ENCODE results near the gene AKT1. TPM values are rescaled to one million over a fixed set of nuclear protein-coding genes. Genes with fewer than 3 reads are reported as not detected.

Gene AKT1
- 10 to 100 TPM; 44.4 to 70.4 (median 57.0) TPM for total RNA-seq

DNA sequence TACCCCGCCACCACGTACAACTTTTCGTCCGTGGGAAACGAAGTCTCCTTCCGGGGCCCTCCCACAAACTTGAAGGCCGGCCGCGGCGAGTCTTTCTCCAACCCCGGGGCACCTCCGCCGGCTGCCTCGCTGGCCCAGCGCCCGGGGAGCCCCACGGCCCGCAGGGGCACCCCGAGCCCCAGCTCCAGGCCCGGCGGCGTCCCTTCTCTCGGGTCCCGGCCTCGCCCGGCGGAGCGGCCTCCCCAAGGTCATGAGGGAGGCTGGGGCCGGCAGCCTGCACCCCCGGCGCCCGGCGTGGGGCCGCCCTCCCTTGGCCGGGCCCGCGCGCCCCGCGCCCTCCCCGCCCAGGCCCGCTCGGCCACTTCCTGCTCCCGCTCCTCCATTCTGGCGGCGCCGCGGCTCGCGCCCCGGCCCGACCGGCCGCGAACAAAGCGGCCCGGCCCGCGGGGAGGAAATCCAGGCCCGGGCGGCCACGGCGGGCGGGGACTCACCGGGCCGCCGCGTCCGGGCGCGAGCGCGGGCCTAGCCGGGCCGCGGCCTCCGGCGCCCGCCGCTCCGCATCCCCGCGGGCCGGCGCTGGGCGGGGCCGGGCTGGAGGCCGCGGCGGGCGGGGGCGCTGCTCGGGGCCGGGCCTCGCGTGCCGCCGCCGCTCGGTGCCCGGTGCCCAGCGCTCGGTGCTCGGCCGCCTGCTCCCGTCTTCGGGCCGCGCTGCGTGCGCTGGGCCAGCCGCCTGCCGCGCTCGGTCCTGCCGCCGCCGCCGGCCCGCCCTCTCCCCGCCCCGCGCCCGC lies at the start of gene AKT1:
AKT1 (minus strand) TSS at position 756 of the 788 bp plus-strand sequence. CDS start 3,105 bp downstream, outside the sequence.
- in situ Hi-C loops (cut with MboI; ENCODE audit: low sequenced_read_pairs in 4 of 4), result no loop called here
- DNase-seq, result no peak
- peak; percentile 29 to 68 for ATAC-seq

DNA sequence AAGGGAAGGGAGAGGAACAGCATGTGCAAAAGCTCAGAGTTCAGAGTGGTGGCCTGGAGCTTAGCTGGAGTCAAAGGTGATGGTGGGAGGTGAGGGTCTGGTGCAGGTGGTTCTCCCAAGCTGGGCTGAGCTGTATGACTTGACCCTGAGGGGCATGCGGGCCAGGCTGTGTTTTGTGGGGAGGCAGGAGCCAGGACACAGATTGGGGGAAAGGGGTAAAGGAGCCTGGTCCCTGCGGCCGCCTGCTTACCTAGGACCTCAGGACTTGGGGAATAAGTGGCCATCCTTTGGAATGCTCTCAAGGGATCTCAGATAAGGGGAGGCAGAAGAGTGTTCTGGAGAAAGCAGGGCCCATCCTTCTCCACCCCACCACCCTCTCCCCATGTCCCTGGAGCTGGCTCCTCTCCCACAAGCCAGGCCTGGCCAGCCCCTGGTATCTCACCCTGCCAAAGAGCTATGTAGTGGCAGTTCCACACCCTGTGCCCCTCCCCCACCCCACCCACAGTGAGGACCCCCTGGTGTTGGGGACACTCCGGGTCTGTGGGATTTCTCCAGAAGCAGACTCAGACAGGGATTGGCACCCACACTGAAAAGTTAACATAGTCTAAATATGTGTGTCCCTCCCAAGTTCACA lies 49.6 kb upstream of the AKT1 start:
- Histone ChIP-seq H3K36me3 (no peaks in the 10 kb centered on the region), H3K27me3 (peaks cover 37 to 52% (median 48%) of the 10 kb centered on the region in 3 donors), H3K9me3 (no peaks in the 10 kb centered on the region), H3K4me3 (no peak overlapping the region), H3K4me1 (peaks cover 9 to 16% of the 10 kb centered on the region in 2 donors), H3K27ac (no peak overlapping the region)
- intact Hi-C loops (cut with DNase I; ENCODE audit: low total_unique reads) (no loop called here), in situ Hi-C loops (cut with MboI; ENCODE audit: low sequenced_read_pairs in 4 of 4) (no loop called here)
- no peak for DNase-seq
- ATAC-seq, result no peak
- TF ChIP-seq, protein P1, sequence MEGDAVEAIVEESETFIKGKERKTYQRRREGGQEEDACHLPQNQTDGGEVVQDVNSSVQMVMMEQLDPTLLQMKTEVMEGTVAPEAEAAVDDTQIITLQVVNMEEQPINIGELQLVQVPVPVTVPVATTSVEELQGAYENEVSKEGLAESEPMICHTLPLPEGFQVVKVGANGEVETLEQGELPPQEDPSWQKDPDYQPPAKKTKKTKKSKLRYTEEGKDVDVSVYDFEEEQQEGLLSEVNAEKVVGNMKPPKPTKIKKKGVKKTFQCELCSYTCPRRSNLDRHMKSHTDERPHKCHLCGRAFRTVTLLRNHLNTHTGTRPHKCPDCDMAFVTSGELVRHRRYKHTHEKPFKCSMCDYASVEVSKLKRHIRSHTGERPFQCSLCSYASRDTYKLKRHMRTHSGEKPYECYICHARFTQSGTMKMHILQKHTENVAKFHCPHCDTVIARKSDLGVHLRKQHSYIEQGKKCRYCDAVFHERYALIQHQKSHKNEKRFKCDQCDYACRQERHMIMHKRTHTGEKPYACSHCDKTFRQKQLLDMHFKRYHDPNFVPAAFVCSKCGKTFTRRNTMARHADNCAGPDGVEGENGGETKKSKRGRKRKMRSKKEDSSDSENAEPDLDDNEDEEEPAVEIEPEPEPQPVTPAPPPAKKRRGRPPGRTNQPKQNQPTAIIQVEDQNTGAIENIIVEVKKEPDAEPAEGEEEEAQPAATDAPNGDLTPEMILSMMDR (IDR thresholded peaks at IDR 0.05 in 4 of 5, conservative IDR thresholded peaks at IDR 0.05 in 1 of 5), result no peak
- no peak for TF ChIP-seq POLR2A (IDR thresholded peaks at IDR 0.05)

More for the DNA sequence above, at the start of gene AKT1:
- peak within 1 kb of the TSS; percentile 82 to 90 (median 86) for H3K27ac ChIP-seq
- intact Hi-C loops (cut with DNase I; ENCODE audit: low total_unique reads), result loop anchor here (1.0 to 5.0 kb wide), 3 partner anchors 26 to 192 kb away; partner anchors contain the start of genes CEP170B and CLBA1
- TF ChIP-seq POLR2A (IDR thresholded peaks at IDR 0.05), result no peak
- TF ChIP-seq, protein P1 (IDR thresholded peaks at IDR 0.05 in 4 of 5, conservative IDR thresholded peaks at IDR 0.05 in 1 of 5), result no peak
- H3K4me1 ChIP-seq, result peaks cover 37 to 40% of the 10 kb centered on the region in 2 donors
- H3K4me3 ChIP-seq, result peak within 1 kb of the TSS; percentile 60 to 89 (median 70)
- no peaks in the 10 kb centered on the region for H3K27me3 ChIP-seq
- peaks cover 0 to 13% of the 10 kb centered on the region in 2 donors for H3K36me3 ChIP-seq
- no peaks in the 10 kb centered on the region for H3K9me3 ChIP-seq

- TF ChIP-seq, protein P1 (IDR thresholded peaks at IDR 0.05 in 4 of 5, conservative IDR thresholded peaks at IDR 0.05 in 1 of 5), result no peak
- TF ChIP-seq POLR2A (IDR thresholded peaks at IDR 0.05), result no peak
- in situ Hi-C loops (cut with MboI; ENCODE audit: low sequenced_read_pairs in 4 of 4) (no loop called here), intact Hi-C loops (cut with DNase I; ENCODE audit: low total_unique reads) (no loop called here)
- H3K4me1 ChIP-seq, result peaks cover 9 to 16% of the 10 kb centered on the region in 2 donors
- DNase-seq (no peak), ATAC-seq (no peak)
- H3K4me3 ChIP-seq, result peak overlapping the region; percentile 41 to 59 (median 44)
- no peaks in the 10 kb centered on the region for H3K36me3 ChIP-seq
- H3K27ac ChIP-seq, result no peak overlapping the region
- H3K27me3 ChIP-seq, result peaks cover 37 to 52% (median 48%) of the 10 kb centered on the region in 3 donors
- H3K9me3 ChIP-seq, result no peaks in the 10 kb centered on the region
These were observed 48.9 kb upstream of the AKT1 start for GRCh38 chr14:104844306-104845032.

DNA sequence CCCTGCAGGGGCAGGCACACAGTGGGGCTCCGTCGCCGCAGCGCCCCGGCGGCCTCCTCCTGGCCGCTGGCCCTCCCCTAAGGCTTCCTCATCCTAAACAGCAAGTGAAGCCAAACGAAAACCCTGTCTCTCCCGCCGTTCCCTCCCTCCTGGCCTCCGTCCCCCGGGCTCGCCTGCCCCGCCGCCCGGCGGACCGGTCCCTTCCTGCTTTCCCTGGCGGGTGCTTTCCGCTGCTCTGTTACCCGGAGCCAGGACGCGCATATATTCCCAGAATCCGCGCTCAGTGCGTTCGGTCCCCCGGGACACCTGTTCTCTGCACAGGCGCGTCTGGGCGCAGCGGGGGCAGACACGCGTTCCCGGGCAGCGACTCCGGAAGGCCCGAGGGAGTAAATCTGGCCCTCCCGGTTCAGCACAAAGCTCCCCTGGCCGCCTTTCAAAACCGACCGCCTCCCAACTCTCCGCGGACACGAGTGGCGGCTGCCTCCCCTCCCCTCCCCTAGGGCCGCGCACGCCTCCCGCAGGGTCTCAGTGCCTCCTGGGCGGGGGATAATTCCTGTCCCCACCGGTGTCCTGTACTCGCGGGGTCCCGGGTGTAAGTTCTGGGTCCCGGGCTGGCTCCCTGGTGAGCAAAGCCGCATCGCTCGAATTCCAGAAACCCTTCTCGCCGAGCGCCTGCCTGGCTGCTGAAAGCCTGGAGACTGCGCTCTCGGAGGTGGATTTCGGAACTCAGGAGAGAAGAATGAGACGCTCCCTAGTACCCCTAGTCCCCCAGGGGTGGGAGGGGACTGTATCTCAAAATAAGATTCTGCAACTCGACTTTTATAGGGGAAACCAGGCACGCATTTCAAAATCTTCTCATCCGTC lies 48.1 kb upstream of the AKT1 start:
- intact Hi-C loops (cut with DNase I; ENCODE audit: low total_unique reads) (no loop called here), in situ Hi-C loops (cut with MboI; ENCODE audit: low sequenced_read_pairs in 4 of 4) (no loop called here)
- H3K27me3 ChIP-seq, result peaks cover 37 to 52% (median 48%) of the 10 kb centered on the region in 3 donors
- H3K4me1 ChIP-seq, result peaks cover 9 to 16% of the 10 kb centered on the region in 2 donors
- no peaks in the 10 kb centered on the region for H3K36me3 ChIP-seq
- ATAC-seq (no peak), DNase-seq (no peak)
- no peak overlapping the region for H3K27ac ChIP-seq
- no peaks in the 10 kb centered on the region for H3K9me3 ChIP-seq
- TF ChIP-seq POLR2A (IDR thresholded peaks at IDR 0.05), result no peak
- TF ChIP-seq, protein P1 (IDR thresholded peaks at IDR 0.05 in 4 of 5, conservative IDR thresholded peaks at IDR 0.05 in 1 of 5), result no peak
- H3K4me3 ChIP-seq, result peak overlapping the region; percentile 41 to 59 (median 44)
